T follicular helper cell (primary cell): ENCODE data around the gene FEM1B.

Source experiments
- DNase-seq: peaks from one replicate; pipeline ENCODE4 v3.0.0-alpha.2; 2020; ENCODE audit warnings: low read depth

Gene FEM1B

DNA sequence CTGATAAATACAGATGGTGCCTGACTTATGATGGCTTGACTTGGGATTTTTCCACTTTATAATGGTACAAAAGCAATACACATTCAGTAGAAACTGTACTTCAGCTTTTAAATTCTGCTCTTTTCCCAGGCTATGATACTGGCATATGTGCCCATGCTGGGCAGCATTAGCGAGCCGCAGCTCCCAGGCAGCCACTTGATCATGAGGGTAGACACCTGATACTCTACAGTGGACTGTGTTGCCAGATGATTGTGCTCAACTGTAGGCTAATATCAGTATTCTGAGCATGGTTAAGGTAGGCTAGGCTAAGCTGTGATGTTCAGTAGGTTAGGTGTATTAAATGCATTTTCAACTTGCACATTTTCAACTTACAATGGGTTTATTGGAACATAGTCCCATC is 17.7 kb upstream of the FEM1B start:
- DNase-seq, result no peak

DNA sequence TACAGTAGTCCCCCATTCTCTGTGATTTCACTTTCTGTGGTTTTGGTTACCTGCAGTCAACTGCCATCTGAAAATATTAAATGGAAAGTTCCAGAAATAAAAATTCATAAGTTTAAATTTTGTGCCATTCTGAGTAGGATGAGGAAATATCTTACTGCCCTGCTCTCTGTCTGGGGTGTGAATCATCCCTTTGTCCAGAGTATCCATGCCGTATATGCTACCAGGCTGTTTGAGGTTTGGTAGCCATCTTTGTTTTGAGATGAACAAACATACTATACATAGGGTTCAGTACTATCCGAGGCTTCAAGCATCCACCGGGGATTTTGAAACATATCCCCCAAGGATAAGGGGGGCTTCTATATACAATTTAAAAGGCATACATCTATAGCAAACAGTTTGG is 16.3 kb upstream of the FEM1B start:
- DNase-seq, result no peak

DNA sequence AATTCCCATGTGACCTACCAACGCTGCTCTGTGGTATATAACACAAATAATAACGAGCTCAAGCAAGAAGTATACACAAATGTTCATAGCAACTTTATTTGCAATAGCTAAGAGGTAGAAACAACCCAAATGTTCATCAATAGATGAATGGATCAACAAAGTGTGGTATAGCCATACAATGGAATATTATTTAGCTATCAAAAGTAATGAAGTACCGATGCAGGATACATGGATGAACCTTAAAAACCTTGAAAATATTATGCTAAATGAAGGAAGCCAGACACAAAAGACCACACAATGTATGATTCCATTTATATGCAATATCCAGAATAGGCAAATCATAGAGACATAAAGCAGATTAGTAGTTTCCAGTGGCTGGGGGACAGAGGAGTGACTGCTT is 15.6 kb upstream of the FEM1B start:
- no peak for DNase-seq

DNA sequence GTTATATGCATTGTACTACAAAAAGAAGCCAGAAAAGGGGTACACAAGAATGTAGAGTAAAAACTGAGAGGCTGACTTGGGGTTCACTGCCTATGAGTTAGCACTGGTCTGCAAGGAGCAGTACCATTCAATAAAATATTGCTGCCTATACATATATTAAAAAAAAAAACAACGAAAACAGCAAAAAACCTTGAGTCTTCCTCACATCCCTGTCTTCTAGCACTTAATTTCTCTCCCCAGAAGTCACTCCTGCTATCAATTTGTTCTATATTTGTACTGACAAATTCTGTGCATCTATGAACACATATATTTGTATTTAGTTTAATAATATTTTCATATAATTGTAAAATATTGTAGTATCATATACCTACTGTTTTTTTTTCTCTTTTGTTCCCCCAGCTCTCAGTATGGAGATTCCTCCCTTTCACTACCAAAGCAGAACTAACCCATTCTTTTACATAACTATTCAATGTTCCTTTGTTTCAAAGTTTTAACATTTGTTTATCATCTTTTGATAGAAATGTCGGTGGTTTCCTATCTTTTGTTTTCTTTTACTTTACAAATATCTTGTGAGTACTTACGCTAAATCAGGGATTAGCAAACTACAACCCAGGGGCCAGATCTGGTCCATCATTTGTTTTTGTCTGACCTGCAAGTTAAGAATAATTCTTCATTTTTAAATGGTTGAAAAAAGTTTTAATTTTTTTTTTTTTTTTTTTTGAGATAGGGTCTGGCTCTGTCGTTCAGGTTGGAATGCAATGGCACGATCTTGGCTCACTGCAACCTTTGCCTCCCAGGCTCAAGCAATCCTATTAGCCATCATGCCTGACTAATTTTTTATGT is 14.8 kb upstream of the FEM1B start:
- DNase-seq, result no peak

DNA sequence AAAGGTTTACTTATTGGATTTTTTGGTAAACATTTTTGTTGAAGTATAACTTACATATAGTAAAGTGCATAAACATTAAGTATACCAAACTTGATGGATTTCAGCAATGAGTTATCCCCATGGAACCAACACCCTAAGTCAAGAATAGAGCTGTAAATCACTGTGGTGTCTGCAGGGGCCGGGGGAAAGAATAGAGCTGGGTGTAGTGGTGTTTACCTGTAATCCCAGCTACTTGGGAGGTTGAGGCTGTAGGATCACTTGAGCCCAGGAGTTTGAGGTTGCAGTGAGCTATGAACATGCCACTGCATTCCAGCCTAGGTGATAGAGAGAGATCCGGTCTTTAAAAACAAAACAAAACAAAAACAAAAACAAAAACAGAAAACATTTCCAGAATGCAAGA is 13.3 kb upstream of the FEM1B start:
- DNase-seq, result no peak

DNA sequence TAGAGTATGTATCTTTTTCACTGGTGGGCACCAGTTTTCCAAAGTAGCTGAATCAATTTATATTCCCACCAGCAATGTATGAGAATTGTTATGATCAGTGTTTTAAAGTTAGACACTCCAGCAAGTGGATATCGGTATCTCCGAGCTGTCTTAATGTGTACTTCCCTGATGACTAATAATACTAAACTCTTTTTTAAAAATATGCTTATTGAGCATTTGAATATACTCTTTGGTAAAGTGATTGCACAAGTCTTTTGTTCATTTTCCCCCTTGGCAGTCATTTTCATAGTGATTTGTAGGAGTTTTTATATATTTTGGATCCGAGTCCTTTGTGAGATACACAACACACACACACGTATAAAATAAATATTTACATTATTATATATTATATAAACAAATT is 12.5 kb upstream of the FEM1B start:
- no peak for DNase-seq

DNA sequence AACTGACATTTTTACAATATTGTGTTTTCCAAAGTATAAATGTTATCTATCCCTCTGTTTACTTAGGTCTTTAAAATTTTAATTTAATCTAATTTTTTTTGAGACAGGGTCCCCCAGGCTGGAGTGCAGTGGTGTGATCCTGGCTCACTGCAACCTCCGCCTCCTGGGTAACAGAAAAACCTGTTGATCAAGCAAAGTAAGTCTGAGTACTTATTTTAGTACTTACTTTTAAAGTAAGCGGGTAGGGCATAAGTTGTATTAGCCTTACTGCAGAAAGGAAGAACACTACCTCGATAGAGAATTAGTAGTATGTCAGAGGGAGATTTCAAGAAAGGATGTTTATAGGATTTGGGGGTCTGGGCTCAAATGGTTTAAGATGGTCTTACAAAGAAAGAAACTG is 11.9 kb upstream of the FEM1B start:
- DNase-seq, result no peak

DNA sequence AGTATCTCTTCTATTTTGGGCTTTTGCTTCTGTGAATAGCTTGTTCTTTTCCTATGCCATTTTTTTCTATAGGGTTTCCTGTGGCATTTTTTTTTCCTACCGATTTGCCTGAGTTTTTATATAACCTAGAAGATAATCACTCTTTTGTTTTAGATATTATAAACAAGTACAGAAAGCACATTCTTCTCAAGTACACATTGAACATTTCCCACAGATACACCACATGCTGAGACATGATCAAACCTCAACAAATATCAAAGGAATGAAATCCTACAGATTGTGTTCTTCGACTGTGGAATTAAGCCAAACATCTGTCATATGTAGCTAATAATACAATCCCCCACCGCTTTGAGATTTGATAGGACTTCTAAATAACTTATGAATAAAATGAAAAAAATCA is 9.1 kb upstream of the FEM1B start:
- no peak for DNase-seq

DNA sequence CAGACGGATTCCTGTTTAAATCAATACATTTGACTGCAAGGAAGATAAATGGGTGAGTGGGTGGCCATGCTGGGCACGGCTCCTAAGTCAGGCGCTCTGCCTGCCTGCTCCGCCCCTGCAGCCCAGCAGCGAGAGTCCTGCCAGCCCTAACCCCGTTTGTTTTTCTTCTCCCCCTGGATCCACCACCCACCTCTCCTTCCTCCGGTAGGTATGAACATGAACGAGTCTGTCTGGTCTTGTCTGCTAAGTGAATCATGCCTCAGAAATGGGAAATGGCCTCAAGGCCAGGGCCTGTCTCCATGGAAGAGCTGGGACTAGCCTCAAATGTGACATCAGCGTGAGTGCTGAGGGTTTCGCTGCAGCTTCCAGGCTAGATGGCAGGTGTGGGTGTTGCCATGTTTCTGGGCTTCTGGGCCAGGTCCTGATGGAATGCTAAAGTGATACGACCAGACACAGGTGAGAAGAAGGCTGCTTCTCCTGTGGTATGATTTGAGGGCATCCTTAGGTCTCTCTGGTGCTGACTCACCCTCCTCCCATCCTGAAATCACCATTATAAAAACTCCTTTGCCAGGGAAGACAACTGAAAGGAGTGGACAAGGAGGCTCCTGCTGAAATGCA is 5.6 kb upstream of the FEM1B start:
- DNase-seq, result no peak

DNA sequence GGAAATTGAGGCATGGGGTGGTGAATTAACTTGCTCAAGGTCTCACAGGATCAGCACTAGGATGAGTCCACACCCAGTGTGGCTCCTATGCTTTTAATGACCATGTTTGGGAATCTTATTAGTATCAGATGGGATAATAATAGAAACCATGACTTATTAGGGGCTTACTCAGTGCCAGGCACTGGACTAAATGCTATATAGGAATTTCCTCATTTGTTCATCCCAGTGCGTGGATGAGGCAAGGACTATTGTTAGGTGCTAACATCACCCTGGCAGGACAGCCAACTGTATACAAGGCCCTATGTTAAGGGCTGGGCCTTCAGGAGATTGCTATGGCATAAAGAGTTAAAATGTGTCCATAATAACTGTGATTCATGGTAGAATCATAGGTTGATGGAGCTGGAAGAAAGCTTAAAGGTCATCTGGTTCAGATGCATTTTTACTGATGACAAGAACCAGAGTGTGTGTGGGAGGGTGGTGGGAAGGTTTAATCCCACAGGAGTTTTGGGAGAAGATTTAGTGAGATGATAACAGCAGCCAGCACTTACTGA is 4.7 kb upstream of the FEM1B start:
- DNase-seq, result no peak

DNA sequence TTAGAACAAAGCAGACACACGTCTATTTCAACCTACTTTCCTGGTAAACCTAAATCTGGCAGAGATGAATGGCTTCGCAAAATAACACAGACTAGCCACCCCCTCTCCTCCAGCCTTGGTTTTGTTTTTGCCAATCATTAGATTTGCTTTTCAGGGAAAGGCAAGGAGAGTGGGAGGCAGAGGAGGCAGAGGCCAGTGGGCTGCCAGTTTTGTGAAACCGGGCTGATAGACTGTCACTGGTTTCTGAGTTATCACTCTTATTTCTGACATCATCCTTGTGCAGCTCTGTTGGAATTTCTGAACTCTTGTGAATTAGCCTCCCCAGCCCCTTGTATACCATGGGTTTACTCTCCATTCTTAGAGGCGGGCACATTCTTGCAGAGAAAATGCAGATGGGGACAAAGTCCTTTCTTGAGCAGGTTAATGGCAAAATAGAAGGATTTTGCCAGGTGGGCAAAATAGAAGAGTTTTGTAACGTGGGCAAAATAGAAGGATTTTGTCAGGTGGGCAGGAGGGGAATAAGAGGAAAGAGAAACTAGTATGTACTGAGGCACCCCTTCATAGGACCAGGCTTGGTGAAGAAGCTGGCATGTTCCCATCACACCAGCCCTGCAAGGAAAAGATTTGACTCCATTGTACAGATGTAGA is 3.2 kb upstream of the FEM1B start:
- no peak for DNase-seq

DNA sequence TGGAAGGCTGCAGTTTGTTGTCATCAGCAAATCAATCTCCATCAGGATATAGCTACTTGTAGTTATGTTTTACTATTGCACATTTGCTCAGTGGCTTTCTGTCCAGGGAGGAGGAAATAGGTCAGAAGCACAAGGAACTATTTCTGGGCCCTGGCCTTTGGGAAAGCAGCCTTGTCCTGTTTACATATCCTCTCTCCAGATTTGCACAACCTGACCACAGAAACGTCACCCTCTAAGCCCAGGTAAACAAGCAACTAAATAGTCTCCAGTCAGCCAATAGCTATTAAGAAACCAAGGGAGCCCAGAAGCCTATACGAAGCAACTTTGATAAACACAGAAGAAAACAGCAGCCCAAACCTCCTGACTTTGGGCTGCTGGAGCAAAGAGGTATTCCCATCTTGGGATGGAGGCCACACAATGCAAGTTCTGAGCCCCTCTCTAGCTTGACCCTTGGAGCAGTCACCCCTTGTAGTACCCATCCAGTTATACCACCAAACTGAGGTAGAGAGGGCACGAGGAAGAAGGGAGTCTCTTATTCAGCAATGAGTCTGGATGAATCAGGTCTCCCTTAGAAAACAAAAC is 2.3 kb upstream of the FEM1B start:
- DNase-seq, result no peak

DNA sequence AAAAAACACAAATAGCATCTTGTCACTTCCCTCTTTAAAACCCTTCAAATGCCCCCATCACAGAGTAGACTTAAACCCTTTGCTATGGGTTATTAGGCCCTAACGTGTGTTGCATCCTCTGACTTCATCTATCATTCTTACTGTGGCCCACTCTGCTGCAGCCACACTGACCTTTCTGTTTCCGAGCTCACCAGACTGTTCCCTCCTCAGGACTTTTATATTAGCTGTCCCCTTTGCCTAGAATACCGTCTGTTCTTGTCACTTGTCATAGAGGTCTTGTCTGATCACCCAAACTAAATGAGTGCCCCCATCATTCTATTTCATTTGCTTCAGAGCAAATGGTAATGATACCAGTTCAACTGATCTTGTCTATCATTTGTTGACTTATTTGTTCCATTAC is 877 bp upstream of the FEM1B start:
- DNase-seq, result no peak

DNA sequence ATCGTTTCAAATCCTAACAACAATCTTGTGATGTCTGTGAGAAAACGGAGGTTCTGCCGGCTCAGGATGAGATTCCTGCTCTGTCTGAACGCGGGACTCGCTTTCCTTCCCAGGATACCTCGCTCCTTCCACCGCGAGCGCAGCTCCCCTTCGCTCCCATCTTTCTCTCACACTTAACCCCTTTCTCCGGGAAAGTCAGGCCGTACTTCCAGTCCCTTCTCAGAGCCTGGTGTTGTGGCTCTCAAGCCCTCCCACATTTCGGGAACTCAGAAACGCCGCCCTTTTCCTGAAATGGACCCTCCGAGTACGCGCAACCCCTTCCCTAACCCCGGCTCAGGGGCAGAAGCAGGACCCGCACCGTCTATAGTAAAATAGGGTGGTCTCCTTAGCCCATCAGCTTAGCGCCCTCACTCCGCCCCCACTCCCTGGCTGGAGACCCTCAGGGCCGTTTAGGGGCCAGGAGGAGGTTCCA is 378 bp upstream of the FEM1B start:
- peak; percentile 10 for DNase-seq

DNA sequence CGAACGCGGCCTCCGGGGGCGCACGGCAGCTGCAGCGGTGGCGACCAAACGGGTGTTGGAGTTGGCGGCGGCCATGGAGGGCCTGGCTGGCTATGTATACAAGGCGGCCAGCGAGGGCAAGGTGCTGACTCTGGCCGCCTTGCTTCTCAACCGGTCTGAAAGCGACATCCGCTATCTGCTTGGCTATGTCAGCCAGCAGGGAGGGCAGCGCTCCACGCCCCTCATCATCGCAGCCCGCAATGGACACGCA is 725 bp downstream of the FEM1B start:
- DNase-seq, result no peak

DNA sequence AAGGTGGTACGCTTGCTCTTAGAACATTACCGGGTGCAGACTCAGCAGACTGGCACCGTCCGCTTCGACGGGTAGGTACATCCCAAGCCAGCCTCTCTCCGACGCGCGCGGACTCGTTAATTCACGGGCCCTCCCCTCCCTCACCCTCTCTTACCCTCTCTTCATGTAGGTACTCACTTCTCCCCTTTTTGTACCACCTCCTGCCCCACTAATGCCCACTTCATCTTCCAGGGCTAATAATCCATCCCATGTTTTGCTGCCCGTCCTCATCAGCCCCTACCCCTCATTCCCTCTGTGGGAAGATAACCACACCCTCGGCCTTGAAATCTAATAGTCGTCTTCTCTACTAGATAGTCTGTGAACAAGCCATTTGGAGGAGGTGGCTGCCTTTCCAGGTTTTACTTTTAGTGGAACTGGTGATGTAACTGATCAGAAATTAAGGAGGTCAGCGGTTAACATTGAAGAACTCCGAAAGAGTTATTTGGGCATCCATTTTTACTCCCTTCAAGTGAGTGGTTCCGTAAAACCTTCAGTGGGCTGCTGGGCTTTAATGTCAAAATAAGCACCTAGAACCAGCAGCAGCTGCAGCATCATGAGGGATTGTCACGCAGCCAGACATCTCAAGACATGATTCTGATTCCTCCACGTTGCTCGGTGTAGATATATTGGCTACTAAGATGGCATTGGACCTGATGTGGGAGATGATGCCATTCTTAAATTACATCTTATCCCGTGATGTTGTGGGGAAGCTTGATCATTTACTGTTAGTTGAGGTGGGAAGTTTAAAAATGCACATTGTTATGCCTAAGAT is 1.3 kb downstream of the FEM1B start:
- DNase-seq, result no peak

DNA sequence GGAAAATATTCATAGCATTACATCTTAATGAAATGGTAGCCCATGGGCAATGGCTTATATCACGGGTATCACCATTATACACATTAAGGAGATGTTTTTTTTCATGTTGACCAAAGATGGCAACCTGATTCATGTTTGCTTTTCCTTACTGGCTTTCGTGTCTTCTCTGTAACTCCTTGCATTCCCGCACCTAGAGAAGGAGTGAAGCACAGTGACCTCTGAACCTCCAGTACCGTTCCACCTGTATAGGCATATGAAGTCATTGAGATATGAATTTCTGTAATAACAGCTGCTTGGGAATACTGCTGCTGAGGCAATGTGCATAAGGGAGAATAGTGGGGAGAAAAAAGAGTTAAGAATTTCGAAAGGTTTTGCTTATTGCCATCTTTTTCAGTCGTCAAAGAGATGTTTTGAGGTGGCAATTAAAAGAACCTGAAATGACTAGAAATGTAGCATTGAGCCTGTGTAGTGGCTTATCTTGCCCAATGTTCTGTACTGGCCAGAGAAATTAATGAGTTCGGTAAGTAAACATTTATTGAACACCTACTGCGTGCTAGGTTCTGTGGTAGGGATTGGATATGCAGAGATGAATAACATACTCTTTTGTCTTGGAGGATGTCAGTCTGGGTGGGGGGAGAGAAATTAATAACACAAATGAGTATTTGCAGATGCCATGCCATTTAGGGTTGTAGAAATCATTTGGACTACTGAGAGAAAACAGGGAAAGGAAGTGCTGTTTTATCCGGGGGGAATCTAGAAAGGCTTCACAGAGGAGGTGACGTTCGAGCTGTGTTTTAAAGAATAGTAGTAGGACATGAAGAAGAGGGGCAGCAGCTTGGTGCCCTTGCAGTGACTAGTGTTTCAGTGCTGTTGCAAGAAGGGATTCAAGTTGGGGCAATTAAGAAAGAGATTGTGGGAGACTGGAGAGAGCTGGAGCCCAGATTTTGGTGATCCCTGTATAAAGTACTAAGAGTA is 2.5 kb downstream of the FEM1B start:
- DNase-seq, result no peak

DNA sequence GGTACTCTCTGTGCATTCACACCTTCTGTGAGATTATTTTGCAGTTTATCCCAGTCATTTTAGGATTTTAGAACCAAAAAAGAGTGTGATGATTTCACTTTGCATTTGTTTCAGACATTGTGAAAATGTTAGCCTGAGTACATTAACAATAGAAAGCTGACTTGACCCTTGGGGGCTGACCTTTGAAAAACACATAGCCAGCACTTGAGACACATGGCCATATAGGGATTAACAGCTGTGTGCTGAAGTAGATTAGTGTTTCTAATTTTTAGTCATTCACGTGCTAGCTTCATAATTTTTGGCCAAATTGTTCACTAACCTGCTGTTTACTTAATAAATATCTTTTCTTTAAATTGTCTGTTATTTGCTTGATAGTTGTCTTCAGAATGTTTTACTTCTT is 3.5 kb downstream of the FEM1B start:
- DNase-seq, result no peak

DNA sequence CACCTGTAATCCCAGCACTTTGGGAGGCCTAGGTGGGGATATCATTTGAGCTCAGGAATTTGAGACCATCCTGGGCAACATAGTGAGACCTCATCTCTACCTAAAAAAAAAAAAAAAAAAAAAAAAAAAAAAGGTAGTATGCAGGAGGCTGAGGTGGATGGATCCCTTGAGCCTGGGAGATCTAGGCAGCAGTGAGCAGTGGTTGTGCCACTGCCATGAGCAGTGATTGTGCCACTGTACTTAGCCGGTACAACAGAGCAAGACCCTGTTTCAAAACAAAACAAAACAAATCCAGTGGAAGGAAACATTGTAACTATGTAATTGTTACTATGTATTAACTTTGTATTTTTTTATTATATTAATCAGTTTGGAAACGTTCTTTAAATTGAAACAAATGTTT is 5.9 kb downstream of the FEM1B start:
- DNase-seq, result no peak

DNA sequence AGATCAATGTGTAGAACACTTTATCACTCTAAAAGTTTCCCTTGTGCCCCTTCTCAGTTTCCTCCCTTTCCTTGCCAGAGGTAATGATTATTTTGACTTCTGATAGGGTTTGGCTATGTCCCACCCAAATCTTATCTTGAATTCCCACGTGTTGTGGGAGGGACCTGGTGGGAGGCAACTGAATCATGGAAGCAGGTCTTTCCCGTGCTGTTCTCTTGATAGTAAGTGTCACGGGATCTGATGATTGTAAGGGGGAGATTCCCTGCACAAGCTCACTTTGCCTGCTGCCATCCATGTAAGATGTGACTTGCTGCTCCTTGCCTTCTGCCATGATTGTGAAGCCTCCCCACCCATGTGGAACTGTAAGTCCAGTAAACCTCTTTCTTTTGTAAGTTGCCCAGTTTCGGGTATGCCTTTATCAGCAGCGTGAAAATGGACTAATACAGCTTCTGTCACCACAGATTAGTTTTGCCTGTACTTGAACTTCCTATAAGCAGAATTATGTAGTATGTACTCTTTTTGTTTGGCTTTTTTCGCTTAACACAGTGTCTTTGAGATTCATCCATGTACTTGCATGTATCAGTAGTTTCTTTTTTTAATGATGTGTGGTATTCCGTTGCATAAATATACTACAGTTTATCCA is 7.2 kb downstream of the FEM1B start:
- no peak for DNase-seq
